Calu3 (cell line): ENCODE data around the gene TTLL5. TPM values are rescaled to one million over a fixed set of nuclear protein-coding genes. Genes with fewer than 3 reads are reported as not detected.

Experiments
- BruUV-seq: library from RNA; stranded (reverse); fragments of 400-500 nt; replicated peaks from 2 replicates; lab custom pipeline; 2021; lab: Mats Ljungman, UMichigan
- CTCF ChIA-PET: fragments of 300-600 bp; sonication (Branson Sonifier 250); formaldehyde crosslinking; loops from one replicate; lab custom pipeline; 2022; ENCODE audit warnings: antibody characterized with exemption; lab: Charles Lee
- DNase-seq: peaks from one replicate; pipeline ENCODE4 v3.0.0; 2022
- H3K27ac Mint-ChIP-seq: one replicate; pipeline ENCODE4 v1.8.0; 2022; ENCODE audit warnings: mixed read lengths; ENCODE audit not compliant: unreplicated experiment
- H3K27me3 Mint-ChIP-seq: one replicate; pipeline ENCODE4 v1.8.0; 2022; ENCODE audit warnings: mixed read lengths; ENCODE audit not compliant: unreplicated experiment
- H3K36me3 Mint-ChIP-seq: one replicate; pipeline ENCODE4 v1.8.0; 2022; ENCODE audit warnings: mild to moderate bottlenecking, moderate library complexity, mixed read lengths; ENCODE audit not compliant: insufficient read depth, unreplicated experiment
- H3K4me1 Mint-ChIP-seq: one replicate; pipeline ENCODE4 v1.8.0; 2022; ENCODE audit warnings: mild to moderate bottlenecking, low read depth, mixed read lengths; ENCODE audit not compliant: unreplicated experiment
- H3K4me3 Mint-ChIP-seq: one replicate; pipeline ENCODE4 v1.8.0; 2022; ENCODE audit warnings: mild to moderate bottlenecking, low read depth, moderate library complexity, mixed read lengths; ENCODE audit not compliant: unreplicated experiment
- H3K9me3 Mint-ChIP-seq: one replicate; pipeline ENCODE4 v1.8.0; 2022; ENCODE audit warnings: low read depth, mixed read lengths; ENCODE audit not compliant: unreplicated experiment
- CTCF ChIP-seq: fragments of 200-600 bp; IDR thresholded peaks from one replicate; pipeline ENCODE4 v1.8.0; 2022; ENCODE audit warnings: antibody characterized with exemption; ENCODE audit not compliant: unreplicated experiment
- intact Hi-C: fragments of 100-400 bp; cut with micrococcal nuclease; formaldehyde crosslinking; loops from one replicate; pipeline ENCODE4 v1.10.0; 2022; ENCODE audit not compliant: unreplicated experiment
- total RNA-seq: library from RNA; stranded (reverse); gene quantifications from 2 replicates; pipeline ENCODE4 v1.2.3, GENCODE V29; 2022

The TTLL5 gene
- total RNA-seq, 1 experiment from 2014 or later, result 47.5 TPM

DNA sequence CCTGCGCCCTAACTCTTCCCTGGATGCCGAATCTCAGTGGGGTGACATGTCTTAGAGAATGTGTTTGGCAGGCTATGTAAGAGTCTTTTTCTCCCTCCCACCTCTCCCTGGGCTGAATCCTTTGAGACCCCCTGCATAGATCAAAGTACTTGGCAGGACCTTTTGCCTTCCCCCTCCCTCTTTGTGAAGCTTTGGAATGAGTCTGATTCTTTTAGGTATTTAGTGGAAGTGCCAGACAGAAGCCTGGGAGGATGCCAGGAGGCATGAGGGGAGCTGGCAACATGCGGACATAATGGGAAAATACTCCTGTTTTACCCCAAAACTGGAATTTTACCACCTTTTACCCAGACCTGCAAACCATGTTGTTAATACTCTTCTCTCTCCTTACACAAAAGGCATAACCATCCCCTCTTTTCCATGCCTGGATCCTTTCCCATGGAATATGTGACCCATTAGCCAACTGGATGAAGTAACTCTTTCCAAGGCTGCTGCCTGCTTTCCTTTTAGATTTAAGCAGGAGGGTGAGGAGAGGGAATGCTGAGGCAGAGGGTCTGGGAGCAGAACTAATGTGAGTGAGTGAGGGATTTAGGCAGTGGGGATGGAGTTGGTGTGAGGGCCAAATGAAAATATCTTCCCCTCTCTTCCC, 41.7 kb downstream of the TTLL5 start:
- no TSS peak for BruUV-seq
- CTCF ChIA-PET, result no interaction called here
- intact Hi-C loops, result no loop called here

DNA sequence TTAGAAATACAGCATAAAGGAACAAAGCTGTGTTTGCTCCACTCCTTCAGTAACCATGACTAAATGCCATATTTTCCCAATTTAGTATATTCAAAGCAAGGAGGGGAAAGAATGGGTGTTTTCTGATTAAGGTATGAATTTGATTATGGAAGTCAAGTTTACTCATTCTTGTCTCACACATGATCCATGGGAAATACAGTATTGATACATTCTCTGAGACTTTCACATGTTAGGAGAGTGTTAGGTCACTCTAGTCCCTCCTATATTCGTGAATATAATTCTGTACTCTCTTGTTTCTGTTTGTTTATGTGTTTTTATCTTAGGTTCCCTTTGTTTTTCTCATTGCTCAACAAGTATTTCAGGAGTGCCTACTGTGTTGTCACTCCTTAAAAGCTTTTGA, 42.4 kb downstream of the TTLL5 start:
- CTCF ChIA-PET, result interaction anchor here (0.5 kb wide), 1 partner anchor 127 kb away, joined by 3 read pairs; no protein-coding TSS in a partner anchor
- DNase-seq, result no peak
- Mint-ChIP-seq H3K4me1 (no peaks in the 10 kb centered on the region), H3K36me3 (no peaks in the 10 kb centered on the region), H3K4me3 (no peak overlapping the region), H3K9me3 (no peaks in the 10 kb centered on the region), H3K27ac (no peak overlapping the region), H3K27me3 (no peaks in the 10 kb centered on the region)
- no peak for TF ChIP-seq CTCF
- no TSS peak for BruUV-seq
- intact Hi-C loops, result no loop called here

More for the DNA sequence above, 41.7 kb downstream of the TTLL5 start:
- no peak for DNase-seq
- Mint-ChIP-seq H3K36me3 (no peaks in the 10 kb centered on the region), H3K4me1 (no peaks in the 10 kb centered on the region), H3K27ac (no peak overlapping the region), H3K9me3 (no peaks in the 10 kb centered on the region), H3K27me3 (no peaks in the 10 kb centered on the region), H3K4me3 (no peak overlapping the region)
- no peak for TF ChIP-seq CTCF

GRCh38 chr14:75705014-75705413, 44.0 kb downstream of the TTLL5 start:
- Mint-ChIP-seq H3K4me3 (no peak overlapping the region), H3K36me3 (no peaks in the 10 kb centered on the region), H3K9me3 (no peaks in the 10 kb centered on the region), H3K4me1 (no peaks in the 10 kb centered on the region), H3K27me3 (no peaks in the 10 kb centered on the region), H3K27ac (no peak overlapping the region)
- no TSS peak for BruUV-seq
- CTCF ChIA-PET, result no interaction called here
- intact Hi-C loops, result no loop called here
- no peak for DNase-seq
- TF ChIP-seq CTCF, result no peak

- no peaks in the 10 kb centered on the region for H3K36me3 Mint-ChIP-seq
- no TSS peak for BruUV-seq
- CTCF ChIA-PET, result interaction anchor here (0.7 to 4.5 kb wide), 8 partner anchors 48 to 276 kb away, joined by 3 to 47 read pairs (median 5); partner anchors contain the start of genes ERG28, IFT43, TGFB3 and TTLL5
- H3K27me3 Mint-ChIP-seq, result no peaks in the 10 kb centered on the region
- H3K4me3 Mint-ChIP-seq, result no peak overlapping the region
- H3K27ac Mint-ChIP-seq, result no peak overlapping the region
- peaks cover 17% of the 10 kb centered on the region for H3K4me1 Mint-ChIP-seq
- peak; percentile 20 for TF ChIP-seq CTCF
- H3K9me3 Mint-ChIP-seq, result no peaks in the 10 kb centered on the region
- intact Hi-C loops, result loop anchor here (1.0 kb wide), 1 partner anchor 273 kb away; no protein-coding TSS in a partner anchor
- DNase-seq, result peak; percentile 54
Observed at GRCh38 chr14:75709207-75709812, 48.3 kb downstream of the TTLL5 start.
